Stimulated activated naive CD4-positive, alpha-beta T cell (primary cell): ENCODE results near the gene PTPRN2.

ENCODE experiments used
- DNase-seq, 6 experiments: peaks; one replicate each; lab custom pipeline; 2025; lab: John Stamatoyannopoulos, UW

Gene PTPRN2

DNA sequence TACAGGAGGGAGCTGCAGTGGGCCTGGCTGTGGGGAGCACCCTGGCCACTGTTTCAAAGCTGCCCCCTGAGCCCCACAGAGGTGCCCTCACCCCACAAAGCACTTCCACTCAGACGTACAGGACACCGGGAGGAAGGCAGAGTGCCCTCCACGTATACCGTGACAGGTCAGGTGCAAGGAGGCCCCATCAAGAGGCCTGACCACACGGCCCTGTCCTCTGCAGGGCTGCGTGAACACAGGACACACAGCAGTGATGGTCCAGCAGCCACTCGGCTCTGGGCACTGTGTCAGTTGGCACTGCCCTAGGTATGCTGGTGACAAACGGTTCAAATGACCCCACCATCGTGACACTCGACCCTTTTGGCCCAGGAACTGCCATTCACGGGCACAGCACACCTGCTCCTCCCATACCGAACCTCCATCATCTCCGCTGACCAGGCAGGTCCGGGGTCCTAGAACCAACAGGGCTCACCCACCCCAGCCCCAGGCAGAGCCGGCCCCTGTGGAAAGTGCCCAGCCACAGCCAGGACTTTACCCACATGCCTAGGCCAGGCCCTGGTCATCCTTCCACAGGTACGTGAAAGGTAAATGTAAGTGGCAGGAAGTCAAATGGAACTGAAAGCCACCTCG lies 560.9 kb downstream of the PTPRN2 start:
- no peak for DNase-seq

DNA sequence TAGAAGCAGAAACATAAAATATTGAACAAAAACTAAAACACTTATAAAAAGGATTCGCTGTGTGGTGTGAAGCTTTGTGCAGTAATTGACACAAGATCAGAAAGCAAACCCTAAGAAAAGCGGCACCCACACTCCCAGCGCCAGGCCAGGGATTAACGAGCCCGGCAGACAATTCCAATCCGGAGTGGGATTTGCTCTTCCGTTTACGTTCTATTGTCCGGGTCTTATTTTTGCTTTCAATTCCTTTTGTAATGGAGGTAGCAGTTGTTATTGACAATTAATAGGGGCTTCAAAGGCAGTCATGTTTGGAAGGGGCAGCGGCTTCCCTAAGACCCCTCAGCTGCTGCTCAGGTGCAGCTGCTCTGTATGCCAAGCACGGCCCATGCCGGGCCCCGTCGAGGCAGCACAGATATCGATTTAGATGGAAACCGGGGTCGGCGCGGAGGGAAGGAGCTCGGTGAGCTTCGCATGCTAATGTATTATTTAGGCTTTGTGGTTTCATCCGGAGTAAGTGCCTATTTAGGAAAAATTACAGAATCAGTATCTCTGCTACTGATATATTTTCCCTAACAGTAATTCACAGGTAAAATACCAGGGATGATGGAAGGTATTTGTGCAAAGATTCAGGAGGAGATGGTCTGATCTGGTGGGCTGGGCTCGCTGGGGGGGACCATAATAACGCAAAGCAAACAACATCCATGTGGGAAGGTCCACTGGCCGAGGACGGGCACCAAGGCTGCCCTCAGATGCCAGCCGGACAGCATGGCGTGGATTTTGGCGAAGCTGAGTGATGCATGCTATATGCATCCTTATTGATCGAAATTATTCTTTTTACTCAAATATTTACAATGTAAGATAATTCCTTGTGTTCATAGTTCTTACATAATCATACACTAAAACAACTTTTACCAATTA lies 561.7 kb downstream of the PTPRN2 start:
- no peak for DNase-seq

DNA sequence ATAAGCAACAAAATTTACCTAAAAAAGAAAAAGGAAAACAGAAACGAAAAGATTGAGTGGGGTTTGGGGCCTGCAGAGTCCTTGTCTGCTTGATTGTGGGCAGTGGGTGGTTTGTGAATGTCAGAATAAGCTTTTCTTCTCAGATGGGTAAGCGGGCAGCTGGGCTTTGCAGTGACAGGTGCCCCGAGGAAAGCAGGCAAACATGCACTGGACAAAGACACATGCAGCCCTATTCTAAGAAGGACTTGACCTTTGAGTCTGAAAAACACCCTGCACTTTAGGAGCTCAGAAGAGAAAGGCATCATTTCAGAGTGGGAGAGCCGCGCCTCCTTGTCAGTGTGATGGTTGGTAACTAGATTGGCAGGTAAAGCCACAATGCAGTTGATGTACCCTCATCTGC lies 562.7 kb downstream of the PTPRN2 start:
- DNase-seq: no peak

DNA sequence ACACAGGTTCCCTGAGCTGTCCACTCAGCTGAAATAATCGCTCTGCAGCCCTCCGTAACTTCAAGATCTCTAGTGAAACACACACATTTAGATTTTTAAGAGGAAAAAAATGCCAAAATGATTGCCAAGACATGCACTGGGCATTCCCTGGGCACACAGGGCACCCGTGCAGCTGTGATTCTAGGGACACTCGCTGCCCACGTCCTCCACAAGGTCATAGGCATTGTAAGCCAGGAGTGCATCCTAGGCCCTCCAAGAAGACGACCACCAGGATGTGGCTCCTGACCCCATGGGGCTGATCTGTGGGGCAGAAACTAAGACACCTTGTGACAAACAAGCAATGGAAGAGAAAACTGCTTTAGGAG lies 563.3 kb downstream of the PTPRN2 start:
- no peak for DNase-seq

DNA sequence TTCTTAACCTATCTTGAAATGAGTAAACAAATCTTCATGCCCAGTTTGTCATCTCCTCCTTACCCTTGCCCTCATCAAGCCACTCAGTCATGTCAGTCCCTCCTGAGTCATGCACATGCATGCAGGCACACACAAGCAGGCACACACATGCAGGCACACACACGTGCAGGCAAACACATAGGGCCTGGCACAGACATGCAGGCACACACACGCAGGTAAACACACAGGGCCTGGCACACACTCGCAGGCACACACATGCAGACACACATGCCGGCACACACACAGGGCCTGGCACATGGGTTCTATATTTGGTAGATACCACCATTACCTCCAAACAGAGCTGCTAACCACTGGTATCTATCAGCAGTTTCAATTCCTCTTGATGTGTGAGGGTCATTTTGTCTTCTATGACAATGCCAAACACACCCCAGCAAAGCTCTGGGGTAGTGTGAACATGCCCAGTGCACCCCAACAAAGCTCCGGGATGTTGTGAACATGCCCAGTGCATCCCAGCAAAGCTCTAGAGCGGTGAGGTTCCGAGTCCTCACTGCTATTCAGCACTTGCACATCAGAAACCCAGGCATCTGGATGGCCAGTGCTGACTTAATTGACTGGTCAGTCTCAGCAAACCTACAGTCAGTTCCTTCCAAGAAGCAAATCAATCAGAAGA lies 563.8 kb downstream of the PTPRN2 start:
- DNase-seq: no peak

DNA sequence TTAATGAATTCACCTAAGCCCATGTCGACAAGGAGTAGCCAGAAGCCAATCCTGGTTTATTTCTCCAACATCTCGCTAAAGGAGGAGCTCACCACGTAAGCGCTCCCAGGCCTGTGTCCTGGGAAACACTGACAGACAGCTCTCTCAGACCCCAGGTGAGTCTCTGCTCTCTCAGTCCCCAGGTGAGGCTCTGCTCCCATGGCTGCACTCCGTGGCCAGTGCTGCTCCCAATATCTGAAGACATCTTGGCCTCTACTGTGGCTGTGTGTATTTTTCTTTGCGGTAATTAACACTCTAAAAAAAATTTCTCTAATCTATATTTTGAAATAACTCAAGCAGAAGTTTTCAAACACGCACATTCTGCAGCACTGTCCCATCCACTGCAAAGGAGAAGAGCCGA lies 564.5 kb downstream of the PTPRN2 start:
- no peak for DNase-seq

DNA sequence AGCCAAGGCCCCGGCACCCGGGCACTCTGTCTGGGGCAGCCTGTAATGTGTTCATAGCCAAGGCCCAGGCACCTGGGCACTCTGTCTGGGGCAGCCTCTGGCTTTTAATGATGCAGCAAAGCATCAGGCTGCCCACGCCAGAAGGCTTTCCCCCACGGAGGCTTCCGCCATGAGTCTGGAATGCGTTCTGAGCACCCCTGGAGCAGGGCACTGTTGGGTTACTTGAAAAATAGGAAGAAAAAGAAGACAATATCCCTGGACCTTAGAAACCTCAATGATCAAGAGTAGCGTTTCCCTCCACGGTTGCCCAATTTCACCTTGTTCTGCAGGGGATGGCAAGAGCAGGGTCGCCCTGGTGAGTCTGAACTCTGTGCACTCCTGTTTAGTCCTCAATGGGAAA lies 565.0 kb downstream of the PTPRN2 start:
- DNase-seq: no peak

DNA sequence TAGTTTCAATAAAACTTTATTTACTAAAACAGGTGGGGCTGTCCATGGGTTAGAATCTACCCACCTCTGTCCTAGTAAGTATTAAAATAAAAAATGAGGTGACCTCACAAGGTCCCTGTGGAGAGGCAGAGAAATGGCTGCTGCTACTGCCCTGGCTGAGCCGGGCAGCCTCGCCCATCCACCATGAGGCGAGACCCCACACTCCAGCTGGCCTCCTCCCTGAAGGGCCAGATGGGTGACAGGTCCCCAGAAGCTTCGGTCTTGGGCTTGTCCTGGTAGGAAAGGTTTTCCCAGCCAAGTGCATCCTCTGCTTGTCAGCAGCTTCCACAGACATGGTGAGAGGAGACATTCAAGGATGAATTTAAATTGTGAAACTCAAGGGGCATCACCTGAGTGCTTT lies 565.8 kb downstream of the PTPRN2 start:
- no peak for DNase-seq

DNA sequence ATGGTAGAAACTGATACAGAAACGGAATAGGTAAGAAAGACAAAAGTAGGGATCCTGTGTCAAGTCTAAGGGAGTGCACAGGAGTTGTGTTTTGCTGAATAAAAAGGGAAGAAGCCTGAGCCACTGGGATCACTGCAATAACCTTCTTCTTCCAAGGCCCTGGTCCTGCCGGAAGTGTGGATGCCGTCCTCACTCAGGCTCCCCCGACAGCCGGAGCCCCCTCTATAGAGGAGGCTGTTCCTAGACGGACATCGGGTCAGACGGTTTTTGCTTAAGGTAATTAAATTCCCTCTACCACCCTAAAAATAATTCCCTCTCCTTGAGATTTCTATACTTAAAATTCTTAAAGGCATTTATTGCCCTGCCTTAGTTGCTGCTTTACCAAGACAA lies 566.9 kb downstream of the PTPRN2 start:
- no peak for DNase-seq

DNA sequence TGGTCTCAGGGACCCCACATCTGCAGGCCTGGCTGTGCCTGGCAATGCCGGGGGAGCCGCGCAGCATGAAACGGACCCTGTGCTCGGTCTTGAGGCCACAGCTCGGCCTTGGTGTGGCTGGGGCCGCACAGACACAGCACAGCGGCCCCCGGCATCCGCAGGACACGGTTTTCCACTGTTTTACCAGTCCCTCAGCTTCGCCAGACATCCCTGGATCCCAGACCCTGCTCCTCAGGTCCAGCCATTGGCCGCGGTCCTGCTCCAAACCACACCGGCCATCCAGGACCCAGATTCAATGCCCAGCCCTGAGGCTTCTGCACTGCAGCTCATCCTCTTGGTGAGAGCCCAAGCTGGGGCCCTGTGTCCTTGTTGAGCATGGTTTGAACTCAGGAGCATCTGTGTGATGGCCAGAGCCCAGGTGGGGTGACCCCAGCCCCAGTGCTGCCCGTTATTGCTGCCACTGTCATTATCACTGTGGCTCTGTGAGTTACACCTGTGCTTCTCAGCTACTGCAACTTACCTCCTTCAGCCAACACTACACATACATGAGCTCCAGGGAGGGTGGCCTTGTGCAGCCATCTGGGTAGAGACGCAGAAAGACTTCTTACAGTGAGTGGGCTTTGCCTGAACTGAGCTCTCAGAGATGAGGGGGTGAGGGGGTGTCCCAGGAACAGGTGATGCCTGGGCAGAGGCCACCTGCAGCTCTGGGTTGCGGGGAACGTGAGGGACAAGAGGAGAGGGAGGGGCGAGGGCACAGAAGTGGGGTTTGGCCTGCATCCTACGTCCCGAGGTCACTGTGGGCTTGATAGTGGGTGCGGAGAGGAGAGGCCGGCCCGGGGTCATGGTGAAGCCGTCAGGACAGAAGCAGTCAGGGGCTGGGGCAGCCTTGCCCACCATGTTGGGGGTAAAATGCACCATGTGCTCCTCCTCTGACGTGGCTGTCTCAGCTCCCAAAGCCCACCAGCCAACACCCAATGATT lies 567.6 kb downstream of the PTPRN2 start:
- no peak for DNase-seq

DNA sequence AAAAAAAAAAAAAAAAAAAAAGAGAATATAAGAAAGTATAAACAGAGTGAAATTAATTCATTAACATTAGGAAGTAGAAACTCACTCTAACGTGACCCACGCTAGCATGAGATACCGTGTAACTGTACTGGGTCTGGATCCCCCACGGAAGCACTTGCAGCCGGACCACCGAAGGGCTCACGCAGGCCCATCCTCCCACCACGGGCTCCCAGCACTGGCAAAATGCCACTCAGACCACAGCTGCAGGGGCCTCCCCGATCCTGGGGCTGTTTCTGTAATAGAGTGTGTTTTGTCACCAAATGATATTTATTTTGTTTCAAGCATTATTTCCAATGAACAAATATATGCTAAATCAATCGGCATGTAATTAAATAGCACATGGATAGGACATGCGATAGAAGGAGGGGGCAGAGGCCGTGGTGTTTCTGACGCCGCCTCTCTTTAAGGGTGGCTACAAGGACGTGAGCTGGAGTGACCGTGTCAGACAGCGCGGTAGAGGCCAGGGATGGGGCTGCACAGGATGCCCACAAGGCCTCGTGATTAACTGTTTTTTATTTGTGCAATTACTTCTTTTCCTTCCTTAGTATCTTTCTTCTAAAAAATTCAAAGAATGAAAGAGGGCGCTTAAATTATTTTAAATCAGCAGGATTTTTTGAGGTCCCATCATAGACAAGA lies 568.5 kb downstream of the PTPRN2 start:
- DNase-seq: no peak

DNA sequence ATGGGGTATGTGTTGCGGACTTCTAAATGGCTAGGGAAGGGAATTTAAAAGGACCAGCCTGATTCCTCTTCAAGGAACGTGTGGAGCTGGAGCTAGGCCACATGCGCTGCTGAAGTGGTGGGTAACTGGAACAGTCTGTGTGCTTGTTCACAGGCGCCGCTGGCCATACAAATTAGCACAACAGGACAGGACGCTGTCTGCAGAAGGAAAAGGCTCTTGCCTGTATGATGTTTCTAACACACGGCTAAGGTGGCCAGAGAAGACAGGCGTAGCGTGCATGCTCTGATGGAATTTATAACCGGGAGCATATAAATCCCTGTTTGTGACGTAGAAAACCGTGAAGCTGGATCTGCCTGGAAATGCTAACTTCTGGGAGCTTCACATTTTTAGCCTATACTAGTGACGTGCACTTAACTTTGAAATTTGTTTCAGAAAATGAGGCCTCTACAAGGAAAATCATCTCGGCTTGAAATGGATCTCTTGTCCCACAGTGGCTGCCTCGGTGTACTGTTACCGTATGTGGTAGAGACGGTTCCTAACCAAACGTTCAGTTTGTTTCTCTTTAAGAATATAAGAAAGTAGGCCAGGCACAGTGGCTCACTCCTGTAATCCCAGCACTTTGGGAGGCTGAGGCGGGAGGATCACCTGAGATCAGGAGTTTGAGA lies 569.4 kb downstream of the PTPRN2 start:
- no peak for DNase-seq

DNA sequence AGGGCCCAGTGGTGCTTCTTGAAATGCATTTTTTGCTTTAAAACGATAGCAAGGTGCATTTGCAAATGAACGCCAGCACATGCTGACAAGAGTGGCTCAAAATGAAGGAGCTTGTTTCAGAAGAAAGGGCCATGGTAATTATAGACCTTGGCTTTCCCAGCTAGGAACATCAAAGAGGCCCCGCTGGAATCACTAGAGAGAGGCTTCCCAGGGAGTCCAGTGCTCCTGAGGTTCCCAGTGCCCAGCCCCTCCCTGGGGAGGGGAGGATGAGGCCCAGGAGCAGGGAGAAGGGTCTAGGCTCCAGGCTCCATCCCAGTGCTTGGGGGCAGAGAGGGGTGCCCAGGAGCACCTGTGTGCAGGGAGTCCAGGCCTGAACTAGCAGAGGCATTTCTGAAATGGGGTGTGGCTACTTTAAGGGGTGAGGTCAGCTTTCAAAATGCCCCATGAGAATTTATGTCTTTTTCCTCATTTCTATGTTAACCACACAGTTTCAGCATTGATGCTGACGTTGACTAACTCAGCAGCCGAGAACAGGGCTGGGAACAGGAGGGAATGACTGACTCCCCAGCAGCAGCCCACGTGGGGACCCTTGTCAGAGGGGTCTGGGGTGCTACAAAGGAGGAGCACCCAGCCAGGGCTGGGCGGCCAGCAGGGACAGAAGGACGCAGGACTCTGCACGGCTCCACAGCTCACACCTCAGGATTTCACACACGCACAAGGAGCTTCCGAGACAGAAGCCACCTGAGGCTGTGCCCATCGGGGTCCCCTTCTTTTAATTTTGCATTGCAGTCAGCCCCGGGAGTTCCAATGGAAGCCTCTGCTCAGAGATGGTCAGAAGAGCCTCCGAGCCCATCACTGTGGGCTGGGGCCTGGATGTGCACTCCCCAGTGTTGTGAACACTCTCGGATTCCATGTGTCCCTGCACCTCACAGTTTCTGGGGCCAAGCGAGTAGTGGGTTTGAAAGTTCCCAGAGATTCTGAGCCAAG lies 570.2 kb downstream of the PTPRN2 start:
- DNase-seq: no peak

DNA sequence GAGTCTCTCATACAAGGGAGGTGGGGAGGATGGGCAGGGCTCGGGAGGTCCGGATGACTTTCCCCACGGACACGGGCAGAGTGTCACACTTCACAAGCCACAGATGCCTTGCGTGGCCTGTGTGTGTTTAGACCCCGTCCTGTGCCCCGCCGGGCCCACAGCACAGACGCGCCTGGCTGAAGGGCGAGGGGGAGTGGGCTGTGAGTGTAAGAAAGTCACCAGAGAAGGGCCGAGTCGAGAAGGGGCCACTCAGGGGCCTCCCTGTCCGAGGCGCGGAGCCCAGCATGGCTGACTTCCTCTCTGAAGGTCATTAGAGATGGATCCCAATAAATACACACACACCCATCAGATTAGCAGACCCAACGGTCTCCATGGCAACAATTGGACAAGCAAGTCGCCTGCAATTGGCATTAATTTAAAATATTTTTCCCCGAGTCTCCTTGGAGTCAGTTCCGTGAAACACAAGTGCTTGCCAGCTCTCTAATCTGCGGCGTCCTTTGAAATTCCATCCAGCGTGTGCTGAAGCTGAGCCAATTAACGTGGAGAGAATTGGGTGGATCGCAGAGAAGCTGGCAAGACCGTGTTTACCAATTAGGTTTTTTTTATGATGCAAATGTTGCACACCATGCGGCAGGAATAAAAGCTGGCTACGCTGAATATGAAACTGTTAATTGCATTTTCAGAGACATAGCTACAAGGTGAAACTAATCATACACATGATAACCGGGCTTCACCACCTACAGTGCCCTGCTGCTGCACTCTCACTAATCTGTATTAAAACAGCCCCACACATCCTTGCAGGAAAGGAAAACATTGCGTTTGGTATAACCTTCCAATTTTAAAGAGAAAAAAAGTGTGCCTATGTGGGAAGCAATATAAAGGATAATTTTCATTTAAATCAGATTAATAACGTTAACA lies 571.2 kb downstream of the PTPRN2 start:
- no peak for DNase-seq

DNA sequence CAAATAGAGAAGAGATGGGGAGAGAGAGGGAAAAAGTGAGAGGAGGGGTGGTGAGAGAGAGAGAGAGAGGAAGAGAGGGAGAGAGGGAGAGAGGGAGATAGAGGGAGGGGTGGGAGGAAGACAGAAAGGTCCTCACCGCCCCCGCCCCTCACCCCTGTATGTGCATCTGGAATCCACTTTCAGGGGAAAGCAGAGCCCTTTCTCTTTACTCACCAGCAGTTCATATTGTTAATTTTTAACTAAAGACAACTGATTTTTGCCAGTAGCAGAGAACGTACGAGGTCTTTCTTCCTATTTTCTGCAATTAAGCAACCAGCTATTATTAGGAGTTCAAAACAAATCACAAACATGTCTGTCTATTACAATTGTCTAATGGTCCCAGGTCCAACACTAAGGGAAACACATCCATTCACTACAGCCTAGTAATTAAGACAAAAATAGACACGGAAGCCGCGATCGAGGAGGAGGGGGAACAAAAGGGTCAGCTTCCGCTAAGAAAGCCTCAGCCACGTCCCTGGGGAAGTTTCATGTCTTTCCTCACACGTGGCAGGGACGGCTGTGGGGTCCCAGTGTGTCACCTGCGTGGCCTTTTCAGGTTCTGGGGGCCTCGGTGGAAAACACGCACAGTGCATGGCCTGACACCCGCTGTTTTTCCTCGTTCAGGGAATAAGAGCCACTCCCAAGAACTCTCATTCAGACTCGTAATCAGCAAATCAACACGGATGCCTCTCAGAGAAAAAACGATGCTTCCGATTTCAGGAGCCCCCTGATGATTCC lies 572.0 kb downstream of the PTPRN2 start:
- no peak for DNase-seq

DNA sequence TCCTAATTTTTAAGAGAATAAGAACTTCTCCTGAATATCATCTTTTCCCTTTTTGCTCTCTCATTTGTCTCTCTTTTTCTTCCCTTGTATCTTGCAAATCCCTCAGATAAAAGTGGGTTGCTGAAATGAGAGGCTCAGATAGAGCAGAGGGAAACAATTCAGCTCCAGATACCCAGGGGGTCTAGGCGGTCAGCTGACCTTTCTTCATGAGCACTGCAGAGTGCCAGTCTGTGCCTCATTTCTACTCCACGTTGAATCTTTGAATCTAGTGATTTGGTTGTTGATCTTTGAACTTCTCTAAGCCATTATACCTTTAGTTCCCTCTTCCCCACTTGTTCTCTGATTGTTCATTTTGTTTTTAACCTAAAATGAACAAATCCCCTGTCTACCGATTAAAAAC lies 572.6 kb downstream of the PTPRN2 start:
- no peak for DNase-seq

DNA sequence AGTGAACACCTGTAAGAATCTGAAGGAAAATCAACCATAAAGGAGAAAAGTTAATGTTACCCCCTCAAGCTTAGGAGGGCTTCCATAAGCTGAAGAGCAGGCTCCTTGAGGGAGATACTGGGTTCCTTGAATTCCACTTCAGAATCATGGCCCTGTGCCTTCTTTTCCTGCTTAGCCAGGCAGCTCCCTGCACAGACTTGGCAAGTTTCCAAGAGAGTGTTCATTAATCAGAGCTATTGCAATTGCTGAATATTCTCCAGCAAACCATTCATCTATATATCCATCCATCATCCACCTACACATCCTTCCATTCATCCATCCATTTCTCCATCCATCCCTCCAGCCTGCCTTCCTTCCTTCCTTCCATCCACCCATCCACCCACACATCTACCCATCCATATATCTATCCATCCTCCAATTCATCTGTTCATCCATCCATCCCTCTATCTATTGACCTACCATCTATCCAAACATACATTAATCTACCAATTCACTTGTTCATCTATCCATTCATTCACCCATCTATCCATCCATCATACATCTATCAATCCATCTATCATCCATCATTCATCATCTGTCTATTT lies 574.4 kb downstream of the PTPRN2 start:
- no peak for DNase-seq
